ENCODE data around the gene KCNK15.

GRCh38 chr20:44702776-44703175 lies 42.9 kb upstream of the KCNK15 start:
- TF ChIP-seq CTCF (IDR thresholded peaks at IDR 0.05): no peak
- no peak for TF ChIP-seq POLR2A (IDR thresholded peaks at IDR 0.05; ENCODE audit: low read depth)
